Stimulated activated naive CD8-positive, alpha-beta T cell treated with anti-CD3 and anti-CD28 coated beads, Interleukin-15, Interleukin-2, amounts not matched to agents 100 ng/mL and 50 ng/mL, for 24 hours (primary cell): Measurements from ENCODE around the gene BEAN1.

Experiments used
- H3K27ac Mint-ChIP-seq: one replicate; pipeline ENCODE4 v1.8.0; 2021; ENCODE audit warnings: mild to moderate bottlenecking, mixed read lengths
- H3K27me3 Mint-ChIP-seq: one replicate; pipeline ENCODE4 v1.8.0; 2021; ENCODE audit warnings: mixed read lengths
- H3K36me3 Mint-ChIP-seq: one replicate; pipeline ENCODE4 v1.8.0; 2021; ENCODE audit warnings: low read depth, mixed read lengths
- H3K4me1 Mint-ChIP-seq: one replicate; pipeline ENCODE4 v1.8.0; 2021; ENCODE audit warnings: low read depth, mixed read lengths
- H3K4me3 Mint-ChIP-seq: one replicate; pipeline ENCODE4 v1.8.0; 2021; ENCODE audit warnings: mild to moderate bottlenecking, mixed read lengths
- H3K9me3 Mint-ChIP-seq: one replicate; pipeline ENCODE4 v1.8.0; 2021; ENCODE audit warnings: mixed read lengths

Gene BEAN1

GRCh38 chr16:66422366-66422765 is 4.7 kb upstream of the BEAN1 start:
- peaks cover 5% of the 10 kb centered on the region for H3K4me1 Mint-ChIP-seq
- H3K27ac Mint-ChIP-seq = no peak overlapping the region
- H3K9me3 Mint-ChIP-seq = no peaks in the 10 kb centered on the region
- H3K27me3 Mint-ChIP-seq = peaks cover 47% of the 10 kb centered on the region
- H3K4me3 Mint-ChIP-seq = no peak overlapping the region
- no peaks in the 10 kb centered on the region for H3K36me3 Mint-ChIP-seq

GRCh38 chr16:66423177-66423576 is 3.9 kb upstream of the BEAN1 start:
- Mint-ChIP-seq H3K4me3 (no peak overlapping the region), H3K9me3 (no peaks in the 10 kb centered on the region), H3K36me3 (no peaks in the 10 kb centered on the region), H3K27ac (no peak overlapping the region), H3K27me3 (peaks cover 48% of the 10 kb centered on the region), H3K4me1 (peaks cover under 1% of the 10 kb centered on the region)

DNA sequence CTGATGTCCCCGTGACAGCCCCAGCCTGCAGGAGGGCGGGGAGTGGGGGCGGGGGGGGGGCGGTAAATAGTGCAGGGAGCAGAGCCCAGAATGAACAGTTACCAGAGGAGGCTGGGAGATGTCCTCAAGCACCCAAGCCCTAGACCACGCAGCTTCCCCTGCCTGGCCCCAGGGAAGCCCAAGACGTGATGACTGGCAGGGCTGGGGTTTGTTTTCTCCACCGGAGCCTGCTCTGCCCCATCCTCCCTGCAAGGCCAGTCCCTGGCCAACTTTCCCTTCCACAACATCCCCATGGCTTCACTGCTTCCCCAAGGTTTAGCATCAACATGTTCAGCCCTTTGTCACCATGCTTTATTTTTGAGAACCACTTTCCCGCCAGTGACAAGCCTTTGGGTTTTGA is 1.4 kb upstream of the BEAN1 start:
- H3K27ac Mint-ChIP-seq = no peak overlapping the region
- H3K4me1 Mint-ChIP-seq = no peaks in the 10 kb centered on the region
- H3K36me3 Mint-ChIP-seq = no peaks in the 10 kb centered on the region
- peaks cover 70% of the 10 kb centered on the region for H3K27me3 Mint-ChIP-seq
- H3K4me3 Mint-ChIP-seq = no peak overlapping the region
- no peaks in the 10 kb centered on the region for H3K9me3 Mint-ChIP-seq

DNA sequence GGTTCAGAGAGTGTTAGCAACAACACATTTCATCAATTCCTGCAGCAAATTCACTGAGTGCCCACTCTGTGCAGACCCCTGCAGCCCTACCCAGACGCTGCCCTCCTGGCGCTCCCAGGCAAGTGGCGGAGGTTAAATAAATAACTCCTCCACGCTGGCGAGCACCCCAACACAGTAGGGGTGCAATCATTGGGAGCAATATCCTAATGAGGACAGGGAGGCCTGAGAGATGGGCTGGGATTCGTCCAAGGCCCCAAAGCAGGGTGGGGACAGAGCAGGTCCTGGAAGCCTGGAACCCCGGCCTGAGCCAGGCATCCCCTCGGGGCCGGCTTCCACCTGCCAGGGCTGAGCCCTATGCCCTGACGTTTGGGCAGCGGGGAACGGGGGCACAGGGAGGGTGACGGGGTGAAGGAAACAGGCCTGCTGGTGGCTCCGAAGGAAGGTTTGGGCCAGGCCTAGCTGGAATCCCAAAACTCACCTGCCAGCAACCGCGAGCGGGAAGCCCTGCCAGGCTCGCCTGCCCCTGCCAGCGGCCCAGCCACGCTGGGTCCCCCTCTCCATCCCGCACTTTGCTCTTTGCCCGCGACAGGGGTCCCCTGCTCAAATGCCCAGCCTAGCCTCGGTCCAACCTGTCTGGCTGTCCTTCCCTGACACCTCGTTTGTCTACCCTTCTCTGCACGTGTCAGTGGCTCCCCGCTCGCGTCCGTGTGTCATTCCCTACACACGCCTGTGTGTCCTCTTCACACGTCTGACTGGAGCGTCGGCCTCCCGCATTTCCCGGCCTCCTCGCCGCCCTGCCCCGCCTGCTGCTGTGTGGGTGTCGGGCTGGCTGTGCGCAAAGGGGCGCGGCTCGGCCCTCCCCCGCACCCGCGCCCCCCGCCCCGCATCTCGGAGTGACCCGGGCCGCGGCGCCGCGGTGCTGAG is 721 bp upstream of the BEAN1 start:
- no peaks in the 10 kb centered on the region for H3K4me1 Mint-ChIP-seq
- no peaks in the 10 kb centered on the region for H3K9me3 Mint-ChIP-seq
- H3K27ac Mint-ChIP-seq = no peak overlapping the region
- H3K27me3 Mint-ChIP-seq = peaks cover 69% of the 10 kb centered on the region
- peak overlapping the region; percentile 2 for H3K4me3 Mint-ChIP-seq
- no peaks in the 10 kb centered on the region for H3K36me3 Mint-ChIP-seq

DNA sequence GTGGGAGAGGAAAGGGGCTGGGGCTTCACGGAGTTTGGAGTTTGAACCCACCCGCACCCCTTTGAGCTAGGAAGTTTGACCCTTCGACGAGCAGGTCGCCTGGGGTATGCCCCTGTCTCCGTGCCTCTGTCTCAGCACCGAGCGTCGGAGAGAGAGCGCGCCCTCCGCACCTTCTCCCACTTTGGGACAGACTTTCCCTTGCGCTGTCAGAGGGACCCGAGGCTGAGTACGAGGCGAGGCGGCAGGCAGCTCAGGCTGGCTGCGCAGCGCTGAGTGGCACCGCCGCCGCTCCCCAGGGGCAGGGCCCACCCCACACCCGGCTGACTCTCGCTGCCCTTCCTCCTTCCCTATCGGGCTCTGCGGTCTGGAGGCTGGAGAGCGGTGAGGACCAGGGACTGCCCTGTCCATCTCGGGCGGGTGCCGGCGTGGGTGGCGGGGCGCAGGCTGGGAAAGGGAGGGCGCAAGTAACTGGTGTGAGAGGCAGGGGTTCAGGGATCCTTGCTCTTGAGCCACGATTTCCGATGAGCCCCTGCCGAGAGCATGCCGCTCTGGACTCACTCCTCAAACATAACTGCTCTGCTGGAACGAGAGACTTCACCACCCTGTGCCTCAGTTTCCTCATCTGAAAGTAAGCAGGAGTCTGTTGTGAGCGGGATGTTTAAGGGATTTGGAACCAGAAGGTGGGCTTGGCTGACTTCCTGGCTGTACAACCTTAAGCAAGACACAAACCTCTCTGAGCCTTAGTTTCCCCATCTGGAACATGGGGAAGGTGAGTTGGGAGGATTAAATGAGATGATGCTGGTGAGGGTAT is 981 bp downstream of the BEAN1 start:
- no peaks in the 10 kb centered on the region for H3K9me3 Mint-ChIP-seq
- no peak overlapping the region for H3K4me3 Mint-ChIP-seq
- no peak overlapping the region for H3K27ac Mint-ChIP-seq
- H3K4me1 Mint-ChIP-seq = no peaks in the 10 kb centered on the region
- peaks cover 77% of the 10 kb centered on the region for H3K27me3 Mint-ChIP-seq
- no peaks in the 10 kb centered on the region for H3K36me3 Mint-ChIP-seq

DNA sequence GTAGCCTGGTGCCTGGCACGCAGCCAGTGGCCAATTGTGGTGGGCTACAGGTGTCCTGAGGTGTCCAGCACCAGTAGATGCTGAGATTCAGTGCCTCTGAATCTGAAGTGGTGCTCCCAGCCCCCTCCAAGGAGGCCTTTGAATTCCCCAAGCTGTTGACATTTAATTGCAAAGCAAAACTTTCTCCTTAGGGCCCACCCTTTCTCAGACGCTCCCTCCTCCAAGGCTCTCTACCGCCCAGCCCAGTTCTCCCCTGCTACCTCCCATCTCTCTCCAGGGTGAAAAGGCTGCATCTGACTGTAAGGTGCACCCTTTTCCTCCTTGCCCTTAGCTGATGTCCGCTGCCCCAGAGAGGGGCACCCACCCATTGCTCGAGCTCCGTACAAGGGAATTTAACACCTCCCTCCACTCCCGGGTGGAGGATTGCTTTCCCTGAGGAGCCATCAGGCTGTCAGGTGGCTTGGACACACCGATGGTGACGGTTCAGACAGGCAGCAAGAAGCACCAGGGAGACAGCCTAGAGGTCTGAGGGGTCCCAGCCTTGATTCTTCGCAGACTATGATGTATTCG is 1.7 kb downstream of the BEAN1 start:
- Mint-ChIP-seq H3K27ac (no peak overlapping the region), H3K36me3 (no peaks in the 10 kb centered on the region), H3K4me3 (no peak overlapping the region), H3K9me3 (no peaks in the 10 kb centered on the region), H3K27me3 (peaks cover 70% of the 10 kb centered on the region), H3K4me1 (no peaks in the 10 kb centered on the region)

- H3K4me1 Mint-ChIP-seq = no peaks in the 10 kb centered on the region
- H3K27me3 Mint-ChIP-seq = peaks cover 68% of the 10 kb centered on the region
Measured at GRCh38 chr16:66429290-66429962, 2.3 kb downstream of the BEAN1 start.

GRCh38 chr16:66430214-66430613 is 3.1 kb downstream of the BEAN1 start:
- Mint-ChIP-seq H3K27ac (no peak overlapping the region), H3K27me3 (peaks cover 63% of the 10 kb centered on the region)

More at GRCh38 chr16:66429290-66429962, 2.3 kb downstream of the BEAN1 start:
- Mint-ChIP-seq H3K27ac (no peak overlapping the region), H3K36me3 (no peaks in the 10 kb centered on the region), H3K4me3 (no peak overlapping the region), H3K9me3 (no peaks in the 10 kb centered on the region)

DNA sequence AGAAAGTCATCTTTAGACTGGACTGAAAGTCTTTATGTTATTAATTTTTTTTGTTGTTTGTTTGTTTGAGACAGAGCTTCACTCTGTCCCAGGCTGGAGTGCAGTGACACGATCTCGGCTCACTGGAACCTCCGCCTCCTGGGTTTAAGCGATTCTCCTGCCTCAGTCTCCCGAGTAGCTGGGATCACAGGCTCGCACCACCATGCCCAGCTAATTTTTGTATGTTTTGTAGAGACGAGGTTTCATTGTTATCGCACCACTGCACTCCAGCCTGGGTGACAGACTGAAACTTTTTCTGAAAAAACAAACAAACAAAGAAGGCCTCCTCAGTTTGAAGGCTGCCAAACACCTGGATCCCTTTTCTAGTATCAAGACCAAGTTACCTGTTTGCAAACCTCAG is 4.7 kb downstream of the BEAN1 start:
- Mint-ChIP-seq H3K9me3 (no peaks in the 10 kb centered on the region), H3K36me3 (no peaks in the 10 kb centered on the region), H3K4me3 (no peak overlapping the region), H3K27me3 (peaks cover 52% of the 10 kb centered on the region), H3K4me1 (no peaks in the 10 kb centered on the region), H3K27ac (no peak overlapping the region)

More at GRCh38 chr16:66430214-66430613, 3.1 kb downstream of the BEAN1 start:
- H3K4me3 Mint-ChIP-seq = no peak overlapping the region
- no peaks in the 10 kb centered on the region for H3K9me3 Mint-ChIP-seq
- H3K36me3 Mint-ChIP-seq = no peaks in the 10 kb centered on the region
- no peaks in the 10 kb centered on the region for H3K4me1 Mint-ChIP-seq

DNA sequence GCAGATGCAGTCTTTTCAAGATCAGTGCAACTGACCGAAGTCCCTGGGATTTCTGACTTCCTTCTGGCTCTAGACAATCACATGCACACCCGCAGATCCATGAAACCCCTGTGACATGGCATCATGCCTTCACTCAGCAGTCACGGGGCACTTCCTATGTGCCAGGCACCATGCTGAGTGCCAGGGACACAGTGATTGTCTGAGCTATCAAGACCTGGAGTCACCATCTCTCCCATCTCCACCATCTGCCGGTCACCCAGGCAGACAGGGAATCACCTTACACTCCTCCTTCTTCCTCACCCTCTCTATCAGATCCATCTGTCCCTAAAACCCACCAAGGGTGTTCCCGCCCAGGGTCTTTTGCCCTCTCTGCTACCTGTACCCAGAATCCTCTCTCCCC is 5.3 kb downstream of the BEAN1 start:
- Mint-ChIP-seq H3K9me3 (no peaks in the 10 kb centered on the region), H3K4me1 (no peaks in the 10 kb centered on the region), H3K4me3 (no peak overlapping the region), H3K36me3 (no peaks in the 10 kb centered on the region), H3K27ac (no peak overlapping the region), H3K27me3 (peaks cover 52% of the 10 kb centered on the region)

GRCh38 chr16:66434619-66435430 is 7.7 kb downstream of the BEAN1 start:
- Mint-ChIP-seq H3K27me3 (peaks cover 42% of the 10 kb centered on the region), H3K27ac (no peak overlapping the region)

DNA sequence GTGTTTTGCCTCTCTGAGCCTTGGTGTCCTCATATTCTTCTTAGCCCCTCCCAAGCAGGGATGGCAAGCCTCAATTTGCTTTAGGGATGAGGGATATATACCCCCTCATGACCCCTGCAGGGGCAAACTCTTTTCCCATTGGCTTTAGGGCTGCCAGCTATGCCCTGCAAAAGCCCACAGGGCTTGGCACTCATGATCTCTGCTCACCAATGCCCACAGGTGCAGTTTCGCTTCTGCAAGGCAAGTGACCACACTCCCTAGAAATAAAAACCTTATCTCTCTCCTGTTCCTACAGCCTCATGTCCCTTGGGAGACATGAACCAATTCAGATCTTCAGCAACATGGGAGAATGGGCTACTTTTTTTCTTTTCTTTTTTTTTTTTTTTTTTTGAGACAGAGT is 8.8 kb downstream of the BEAN1 start:
- Mint-ChIP-seq H3K4me1 (no peaks in the 10 kb centered on the region), H3K27ac (no peak overlapping the region), H3K4me3 (no peak overlapping the region), H3K27me3 (peaks cover 38% of the 10 kb centered on the region), H3K9me3 (no peaks in the 10 kb centered on the region), H3K36me3 (no peaks in the 10 kb centered on the region)

More at GRCh38 chr16:66434619-66435430, 7.7 kb downstream of the BEAN1 start:
- Mint-ChIP-seq H3K4me3 (no peak overlapping the region), H3K4me1 (no peaks in the 10 kb centered on the region), H3K9me3 (no peaks in the 10 kb centered on the region), H3K36me3 (no peaks in the 10 kb centered on the region)

DNA sequence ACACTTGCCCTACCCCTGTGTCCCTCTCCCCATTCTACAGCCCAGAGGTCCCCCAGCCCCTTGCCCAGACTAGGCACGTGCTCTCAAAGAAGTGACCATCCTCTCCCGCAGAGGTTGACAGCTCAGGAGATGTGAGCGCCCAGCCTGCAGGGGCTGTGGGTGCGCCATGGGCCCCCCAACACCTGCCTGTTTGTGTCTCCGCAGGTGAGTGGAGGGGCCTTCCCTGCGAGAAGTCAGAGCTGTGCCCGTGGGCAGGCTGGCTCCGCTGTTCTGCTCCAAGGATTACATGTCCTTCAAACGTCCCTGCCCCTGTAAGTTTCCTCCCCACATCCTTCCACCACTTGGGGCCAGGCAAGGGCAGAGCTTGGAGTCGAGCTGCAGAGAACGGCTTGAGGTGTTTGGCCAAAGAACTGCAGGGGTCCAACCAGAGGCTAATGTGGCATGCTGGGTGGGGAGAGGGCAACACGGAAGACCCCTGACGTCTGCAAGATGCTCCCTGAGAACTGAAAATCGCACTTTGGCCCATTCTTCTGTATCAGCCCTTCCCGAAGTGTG is 10.4 kb downstream of the BEAN1 start:
- H3K9me3 Mint-ChIP-seq = no peaks in the 10 kb centered on the region
- H3K27ac Mint-ChIP-seq = no peak overlapping the region
- H3K4me3 Mint-ChIP-seq = no peak overlapping the region
- H3K4me1 Mint-ChIP-seq = no peaks in the 10 kb centered on the region
- H3K27me3 Mint-ChIP-seq = peaks cover 24% of the 10 kb centered on the region
- no peaks in the 10 kb centered on the region for H3K36me3 Mint-ChIP-seq

GRCh38 chr16:66438536-66438935 is 11.4 kb downstream of the BEAN1 start:
- H3K27me3 Mint-ChIP-seq = peaks cover 19% of the 10 kb centered on the region
- H3K9me3 Mint-ChIP-seq = no peaks in the 10 kb centered on the region
- no peaks in the 10 kb centered on the region for H3K36me3 Mint-ChIP-seq
- no peak overlapping the region for H3K27ac Mint-ChIP-seq
- H3K4me1 Mint-ChIP-seq = no peaks in the 10 kb centered on the region
- no peak overlapping the region for H3K4me3 Mint-ChIP-seq
